ENCODE measurements around the gene PDCD11.

PDCD11 gene

DNA sequence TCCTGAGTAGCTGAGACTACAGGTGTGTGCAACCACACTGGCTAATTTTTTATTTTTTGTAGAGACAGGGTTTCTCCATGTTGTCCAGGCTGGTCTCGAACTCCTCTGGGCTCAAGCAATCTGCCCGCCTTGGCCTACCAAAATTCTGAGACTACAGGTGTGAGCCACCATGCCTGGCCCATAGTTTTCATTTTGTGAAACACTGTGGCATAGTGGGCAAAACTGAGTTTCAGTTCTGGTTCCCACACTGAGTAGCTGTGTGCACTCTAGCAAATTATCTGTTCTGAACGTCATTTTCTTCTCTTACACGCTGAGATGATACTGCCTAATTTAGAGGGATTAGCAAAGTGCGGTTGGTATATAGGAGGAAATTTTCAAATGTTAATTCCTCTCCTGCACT, 13.7 kb upstream of the PDCD11 start:
- ChIA-PET POLR2A (no interaction called here), CTCF (no interaction called here)
- TF ChIP-seq ZBTB48 (tag by site-specific recombination; IDR thresholded peaks at IDR 0.05) (no peak), GLIS1 (tag by site-specific recombination; IDR thresholded peaks at IDR 0.05) (no peak)
- Histone ChIP-seq H3K4me1 (ENCODE audit: control insufficient read depth, insufficient read depth, low read length) (no peaks in the 10 kb centered on the region), H3K9me3 (ENCODE audit: control insufficient read depth, insufficient read depth, low read depth, low read length) (no peaks in the 10 kb centered on the region), H3K27ac (ENCODE audit: extremely low read depth, low read depth, low read length) (no peak overlapping the region), H3K4me3 (ENCODE audit: low read depth, low read length) (no peak overlapping the region), H3K36me3 (ENCODE audit: control insufficient read depth in 2 of 2, insufficient read depth in 1 of 2, low read length in 2 of 2) (peaks cover 69 to 75% of the 10 kb centered on the region in 2 experiments)

DNA sequence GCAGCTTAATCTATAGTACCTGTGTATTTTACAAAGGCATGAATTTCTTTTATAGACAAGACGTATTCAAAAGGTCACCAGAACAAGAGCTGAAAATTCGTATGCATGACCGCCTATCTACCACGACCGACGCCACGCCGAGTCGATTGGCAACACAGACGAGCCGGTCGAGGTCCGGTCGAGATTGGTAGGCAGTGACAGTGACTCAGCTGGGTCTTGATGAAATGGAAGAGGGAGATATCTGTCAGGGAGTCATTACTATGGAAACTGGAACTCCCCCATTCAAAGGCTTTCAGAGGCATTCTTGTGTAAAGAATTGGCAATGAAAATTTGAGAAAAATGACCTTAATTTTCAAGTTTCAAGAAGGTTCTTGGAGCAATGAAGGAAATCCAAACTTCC, 2.2 kb upstream of the PDCD11 start:
- Histone ChIP-seq H3K4me3 (ENCODE audit: low read depth, low read length) (no peak overlapping the region), H3K9me3 (ENCODE audit: control insufficient read depth, insufficient read depth, low read depth, low read length) (no peaks in the 10 kb centered on the region), H3K4me1 (ENCODE audit: control insufficient read depth, insufficient read depth, low read length) (peaks cover 6% of the 10 kb centered on the region), H3K36me3 (ENCODE audit: control insufficient read depth in 2 of 2, insufficient read depth in 1 of 2, low read length in 2 of 2) (peaks cover 52 to 66% of the 10 kb centered on the region in 2 experiments), H3K27ac (ENCODE audit: extremely low read depth, low read depth, low read length) (no peak overlapping the region)
- TF ChIP-seq, protein P1, sequence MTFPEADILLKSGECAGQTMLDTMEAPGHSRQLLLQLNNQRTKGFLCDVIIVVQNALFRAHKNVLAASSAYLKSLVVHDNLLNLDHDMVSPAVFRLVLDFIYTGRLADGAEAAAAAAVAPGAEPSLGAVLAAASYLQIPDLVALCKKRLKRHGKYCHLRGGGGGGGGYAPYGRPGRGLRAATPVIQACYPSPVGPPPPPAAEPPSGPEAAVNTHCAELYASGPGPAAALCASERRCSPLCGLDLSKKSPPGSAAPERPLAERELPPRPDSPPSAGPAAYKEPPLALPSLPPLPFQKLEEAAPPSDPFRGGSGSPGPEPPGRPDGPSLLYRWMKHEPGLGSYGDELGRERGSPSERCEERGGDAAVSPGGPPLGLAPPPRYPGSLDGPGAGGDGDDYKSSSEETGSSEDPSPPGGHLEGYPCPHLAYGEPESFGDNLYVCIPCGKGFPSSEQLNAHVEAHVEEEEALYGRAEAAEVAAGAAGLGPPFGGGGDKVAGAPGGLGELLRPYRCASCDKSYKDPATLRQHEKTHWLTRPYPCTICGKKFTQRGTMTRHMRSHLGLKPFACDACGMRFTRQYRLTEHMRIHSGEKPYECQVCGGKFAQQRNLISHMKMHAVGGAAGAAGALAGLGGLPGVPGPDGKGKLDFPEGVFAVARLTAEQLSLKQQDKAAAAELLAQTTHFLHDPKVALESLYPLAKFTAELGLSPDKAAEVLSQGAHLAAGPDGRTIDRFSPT (tag by site-specific recombination; IDR thresholded peaks at IDR 0.05) = no peak
- no peak for TF ChIP-seq PRDM2 (tag by site-specific recombination; IDR thresholded peaks at IDR 0.05; ENCODE audit: borderline replicate concordance)
- TF ChIP-seq ZNF555 (tag by site-specific recombination; conservative IDR thresholded peaks at IDR 0.05) = no peak
- TF ChIP-seq ZNF23 (tag by site-specific recombination; IDR thresholded peaks at IDR 0.05; ENCODE audit: borderline replicate concordance) = no peak
- no peak for TF ChIP-seq ZNF292 (tag by site-specific recombination; IDR thresholded peaks at IDR 0.05; ENCODE audit: borderline replicate concordance, low read depth)
- TF ChIP-seq ZNF561 (tag by site-specific recombination; IDR thresholded peaks at IDR 0.05; ENCODE audit: borderline replicate concordance) = no peak
- ChIA-PET CTCF (interaction anchor here (0.5 to 0.7 kb wide), 3 partner anchors 22 to 455 kb away, joined by 3 read pairs; no protein-coding TSS in a partner anchor), POLR2A (no interaction called here)

GRCh38 chr10:103395754-103396066, 716 bp upstream of the PDCD11 start:
- Histone ChIP-seq H3K27ac (ENCODE audit: extremely low read depth, low read depth, low read length) (peak overlapping the region; percentile 74), H3K9me3 (ENCODE audit: control insufficient read depth, insufficient read depth, low read depth, low read length) (no peaks in the 10 kb centered on the region), H3K4me3 (ENCODE audit: low read depth, low read length) (peak overlapping the region; percentile 55), H3K4me1 (ENCODE audit: control insufficient read depth, insufficient read depth, low read length) (peaks cover 6% of the 10 kb centered on the region), H3K36me3 (ENCODE audit: control insufficient read depth in 2 of 2, insufficient read depth in 1 of 2, low read length in 2 of 2) (peaks cover 52 to 66% of the 10 kb centered on the region in 2 experiments)
- no peak for TF ChIP-seq ZNF624 (tag by site-specific recombination; IDR thresholded peaks at IDR 0.05)
- TF ChIP-seq PRDM4 (tag by site-specific recombination; IDR thresholded peaks at IDR 0.05) = no peak
- TF ChIP-seq, protein P2, sequence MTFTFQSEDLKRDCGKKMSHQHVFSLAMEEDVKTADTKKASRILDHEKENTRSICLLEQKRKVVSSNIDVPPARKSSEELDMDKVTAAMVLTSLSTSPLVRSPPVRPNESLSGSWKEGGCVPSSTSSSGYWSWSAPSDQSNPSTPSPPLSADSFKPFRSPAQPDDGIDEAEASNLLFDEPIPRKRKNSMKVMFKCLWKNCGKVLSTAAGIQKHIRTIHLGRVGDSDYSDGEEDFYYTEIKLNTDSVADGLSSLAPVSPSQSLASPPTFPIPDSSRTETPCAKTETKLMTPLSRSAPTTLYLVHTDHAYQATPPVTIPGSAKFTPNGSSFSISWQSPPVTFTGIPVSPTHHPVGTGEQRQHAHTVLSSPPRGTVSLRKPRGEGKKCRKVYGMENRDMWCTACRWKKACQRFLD (tag by site-specific recombination; IDR thresholded peaks at IDR 0.05) = no peak
- no peak for TF ChIP-seq ZNF792 (tag by site-specific recombination; IDR thresholded peaks at IDR 0.05)
- TF ChIP-seq ZNF529 (tag by site-specific recombination; IDR thresholded peaks at IDR 0.05; ENCODE audit: insufficient replicate concordance) = no peak
- CTCF ChIA-PET = no interaction called here
- POLR2A ChIA-PET = interaction anchor here (0.6 to 2.0 kb wide), 5 partner anchors 28 to 225 kb away, joined by 4 to 15 read pairs (median 7); partner anchors contain the start of genes PCGF6 and TAF5
